Measurements from ENCODE around the gene UNKL.

UNKL gene

DNA sequence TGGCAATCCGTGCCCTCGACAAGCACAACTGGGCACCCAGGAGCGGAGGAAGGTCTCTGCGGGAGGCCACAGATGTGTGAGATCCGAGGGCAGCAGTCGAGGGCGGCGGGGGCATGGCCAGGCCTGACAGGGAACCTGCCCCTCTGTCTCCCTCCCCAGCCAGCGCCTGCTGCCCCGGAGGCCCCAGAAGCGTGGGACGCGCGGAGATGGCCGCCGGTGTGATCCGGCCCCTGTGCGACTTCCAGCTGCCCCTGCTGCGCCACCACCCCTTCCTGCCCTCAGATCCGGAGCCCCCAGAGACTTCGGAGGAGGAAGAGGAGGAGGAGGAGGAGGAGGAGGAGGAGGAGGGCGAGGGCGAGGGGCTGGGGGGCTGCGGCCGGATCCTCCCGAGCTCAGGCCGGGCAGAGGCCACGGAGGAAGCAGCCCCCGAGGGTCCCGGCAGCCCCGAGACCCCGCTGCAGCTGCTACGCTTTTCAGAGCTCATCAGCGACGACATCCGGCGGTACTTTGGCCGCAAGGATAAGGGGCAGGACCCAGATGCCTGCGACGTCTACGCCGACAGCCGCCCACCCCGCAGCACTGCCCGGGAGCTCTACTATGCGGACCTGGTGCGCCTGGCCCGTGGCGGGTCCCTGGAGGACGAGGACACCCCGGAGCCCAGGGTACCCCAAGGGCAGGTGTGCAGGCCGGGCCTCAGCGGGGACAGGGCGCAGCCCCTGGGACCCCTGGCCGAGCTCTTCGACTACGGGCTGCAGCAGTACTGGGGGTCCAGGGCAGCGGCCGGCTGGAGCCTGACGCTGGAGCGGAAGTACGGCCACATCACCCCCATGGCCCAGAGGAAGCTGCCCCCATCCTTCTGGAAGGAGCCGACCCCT, 18.1 kb upstream of the UNKL start:
- in situ Hi-C loops (cut with HindIII; ENCODE audit: low sequenced_read_pairs), result no loop called here

GRCh38 chr16:1431497-1432270, 17.2 kb upstream of the UNKL start:
- in situ Hi-C loops (cut with HindIII; ENCODE audit: low sequenced_read_pairs), result no loop called here

- in situ Hi-C loops (cut with HindIII; ENCODE audit: low sequenced_read_pairs), result no loop called here
Observed at GRCh38 chr16:1430759-1431496, 16.4 kb upstream of the UNKL start, which contains the start of gene PERCC1. Gene PERCC1 (plus strand): TSS chr16:1431078. CDS start chr16:1432594, 1,516 bp downstream.

DNA sequence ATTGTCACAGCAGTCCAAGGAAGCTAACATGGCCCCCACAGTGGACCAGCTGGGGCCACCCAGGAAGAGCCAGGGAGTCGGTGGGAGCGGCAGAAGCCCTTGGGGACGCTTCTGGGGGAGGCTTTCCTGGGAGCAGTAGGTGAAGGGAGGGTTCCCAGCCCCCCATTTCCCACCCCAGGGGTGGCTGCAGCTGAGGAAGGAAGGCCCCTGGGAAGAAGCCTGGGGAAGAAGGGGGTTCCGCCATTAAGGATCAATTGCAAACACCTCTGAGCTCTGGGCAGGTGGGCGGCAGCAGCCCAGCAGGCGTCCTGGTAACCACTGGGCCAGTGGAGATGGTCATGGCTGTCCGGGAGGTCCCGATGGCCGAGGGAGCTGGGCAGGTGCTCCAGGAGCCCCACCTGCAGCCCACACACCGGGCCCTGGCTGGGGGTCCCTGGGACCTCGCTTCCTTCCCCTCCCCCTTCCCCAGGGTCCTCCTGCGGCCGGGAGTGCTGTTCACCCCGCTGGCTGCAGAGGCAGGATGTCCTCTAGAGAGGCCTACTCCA, 15.8 kb upstream of the UNKL start:
- in situ Hi-C loops (cut with HindIII; ENCODE audit: low sequenced_read_pairs), result no loop called here

GRCh38 chr16:1429631-1430030, 15.1 kb upstream of the UNKL start:
- in situ Hi-C loops (cut with HindIII; ENCODE audit: low sequenced_read_pairs), result no loop called here

DNA sequence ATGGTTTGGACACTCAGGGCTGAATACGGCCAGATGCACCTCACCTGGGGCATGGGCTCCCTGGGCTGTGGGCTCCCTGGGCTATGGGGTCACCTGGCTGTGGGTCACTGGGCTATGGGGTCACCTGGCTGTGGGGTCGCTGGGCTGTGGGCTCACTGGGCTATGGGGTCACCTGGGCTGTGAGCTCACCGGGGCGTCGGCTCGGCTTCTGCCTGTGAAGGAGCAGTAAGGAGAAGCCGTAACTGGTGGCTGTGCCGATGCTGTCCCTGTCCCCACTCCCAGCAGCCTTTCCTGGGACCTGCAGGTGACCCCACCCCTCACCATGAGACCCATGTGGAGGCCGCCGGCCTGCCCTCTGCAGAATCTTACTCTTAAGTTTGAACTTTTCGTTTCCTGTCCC, 14.5 kb upstream of the UNKL start:
- in situ Hi-C loops (cut with HindIII; ENCODE audit: low sequenced_read_pairs), result no loop called here

- in situ Hi-C loops (cut with HindIII; ENCODE audit: low sequenced_read_pairs), result no loop called here
Observed at GRCh38 chr16:1428511-1428910, 14.0 kb upstream of the UNKL start.

DNA sequence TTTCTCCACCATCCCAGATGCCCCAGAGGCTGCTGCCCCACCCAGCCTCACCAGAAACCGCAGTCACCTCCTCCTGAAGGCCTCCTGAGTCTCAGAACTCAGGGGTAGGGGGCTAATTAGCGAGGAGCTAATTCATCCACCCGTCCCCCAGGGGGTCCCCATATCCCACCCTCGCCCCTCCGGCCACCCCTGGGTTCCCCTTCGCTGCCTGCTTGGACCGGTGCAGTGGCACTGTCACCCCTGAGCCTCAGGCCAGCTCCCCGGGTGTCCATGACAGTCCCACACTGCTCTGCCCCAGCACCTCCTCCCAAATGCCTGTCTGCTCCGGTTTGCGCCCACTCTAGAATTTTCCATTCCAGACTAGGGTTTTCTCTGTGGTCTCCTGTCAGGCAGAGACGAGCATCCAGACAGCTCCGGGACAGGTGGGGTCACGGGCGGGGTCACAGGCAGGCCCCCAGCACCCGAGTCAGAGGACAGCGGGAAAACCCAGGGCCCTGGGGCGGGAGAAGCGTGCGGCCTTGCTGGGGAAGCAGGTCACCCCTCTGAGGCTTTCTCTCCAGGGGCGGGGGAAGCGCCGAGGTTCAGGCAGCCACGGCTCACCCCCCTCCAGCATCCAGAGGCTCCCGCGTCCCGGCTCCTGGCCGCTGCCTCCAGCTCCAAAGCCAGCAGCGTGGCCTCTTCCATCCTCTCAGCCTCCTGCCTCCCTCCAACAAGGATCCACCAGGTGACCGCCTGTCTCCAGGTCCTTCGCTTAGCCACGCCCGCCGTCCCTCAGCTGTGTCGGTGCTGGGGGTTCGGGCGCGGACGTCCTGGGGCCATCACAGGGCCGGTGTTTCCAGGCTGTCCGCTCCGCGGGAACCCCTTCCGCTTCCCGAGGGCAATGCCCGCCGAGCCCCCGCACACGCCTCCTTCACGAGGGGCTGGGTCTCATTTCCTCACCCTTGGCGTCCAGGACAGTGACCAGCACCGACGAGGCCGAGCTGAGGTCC, 13.3 kb upstream of the UNKL start:
- in situ Hi-C loops (cut with HindIII; ENCODE audit: low sequenced_read_pairs), result no loop called here

DNA sequence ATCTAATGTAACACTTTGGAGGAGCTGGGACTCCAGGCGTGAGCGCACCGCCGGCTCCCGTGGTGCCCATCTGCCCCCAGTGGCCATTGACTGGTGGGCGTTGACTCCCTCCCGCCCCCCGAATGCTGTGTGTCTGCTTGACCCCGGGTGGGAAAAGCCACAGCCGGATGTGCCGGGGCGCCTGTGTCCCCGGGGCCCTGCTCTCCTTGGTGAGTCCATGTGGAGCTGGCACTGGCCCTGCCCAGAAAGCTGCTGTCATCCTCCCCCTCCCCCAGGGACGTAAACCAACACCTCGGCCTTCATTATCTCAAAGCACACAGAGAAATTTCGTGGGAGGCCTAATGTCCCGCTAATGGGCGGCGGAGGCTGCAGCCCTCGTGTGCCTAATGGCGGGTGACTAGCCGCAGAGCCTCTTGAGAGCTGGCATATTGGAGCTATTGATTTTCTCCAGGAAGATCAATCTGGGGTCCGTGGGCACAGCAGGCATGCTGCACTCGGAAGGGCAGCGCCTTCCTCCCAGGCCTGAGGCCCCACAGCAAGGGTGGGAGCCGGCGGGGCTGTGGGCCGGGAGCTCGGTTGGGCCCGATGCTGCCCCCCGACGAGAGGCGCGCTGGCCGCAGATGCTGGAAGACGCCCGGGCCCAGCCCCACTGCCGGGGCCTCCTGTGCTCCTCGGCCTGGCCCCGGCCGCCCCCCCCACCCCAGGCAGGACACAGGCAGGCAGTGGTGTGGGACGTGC, 12.4 kb upstream of the UNKL start:
- in situ Hi-C loops (cut with HindIII; ENCODE audit: low sequenced_read_pairs), result no loop called here

- in situ Hi-C loops (cut with HindIII; ENCODE audit: low sequenced_read_pairs), result no loop called here
Observed at GRCh38 chr16:1425616-1426370, 11.3 kb upstream of the UNKL start.

- in situ Hi-C loops (cut with HindIII; ENCODE audit: low sequenced_read_pairs), result no loop called here
Observed at GRCh38 chr16:1424028-1424427, 9.5 kb upstream of the UNKL start.

DNA sequence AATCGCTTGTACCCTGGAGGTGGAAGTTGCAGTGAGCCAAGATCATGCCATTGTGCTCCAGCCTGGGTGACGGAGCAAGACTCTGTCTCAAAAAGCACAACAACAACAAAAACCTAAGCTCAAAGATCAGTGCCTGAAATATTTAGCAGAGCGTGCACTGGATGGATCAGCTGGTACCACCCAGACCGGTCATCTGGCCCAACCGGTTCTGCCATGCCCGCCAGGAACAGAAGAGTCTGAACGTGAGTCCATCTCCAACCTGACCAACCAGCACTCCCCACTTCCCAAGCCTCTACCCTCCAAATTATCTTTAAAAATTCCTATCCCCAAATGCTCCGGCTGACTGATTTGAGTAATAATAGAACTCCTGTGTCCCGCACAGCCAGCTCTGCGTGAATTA, 7.6 kb upstream of the UNKL start:
- in situ Hi-C loops (cut with HindIII; ENCODE audit: low sequenced_read_pairs), result no loop called here

GRCh38 chr16:1420111-1420539, 5.6 kb upstream of the UNKL start:
- in situ Hi-C loops (cut with HindIII; ENCODE audit: low sequenced_read_pairs), result no loop called here

GRCh38 chr16:1416521-1416941, 2.0 kb upstream of the UNKL start:
- in situ Hi-C loops (cut with HindIII; ENCODE audit: low sequenced_read_pairs), result no loop called here

DNA sequence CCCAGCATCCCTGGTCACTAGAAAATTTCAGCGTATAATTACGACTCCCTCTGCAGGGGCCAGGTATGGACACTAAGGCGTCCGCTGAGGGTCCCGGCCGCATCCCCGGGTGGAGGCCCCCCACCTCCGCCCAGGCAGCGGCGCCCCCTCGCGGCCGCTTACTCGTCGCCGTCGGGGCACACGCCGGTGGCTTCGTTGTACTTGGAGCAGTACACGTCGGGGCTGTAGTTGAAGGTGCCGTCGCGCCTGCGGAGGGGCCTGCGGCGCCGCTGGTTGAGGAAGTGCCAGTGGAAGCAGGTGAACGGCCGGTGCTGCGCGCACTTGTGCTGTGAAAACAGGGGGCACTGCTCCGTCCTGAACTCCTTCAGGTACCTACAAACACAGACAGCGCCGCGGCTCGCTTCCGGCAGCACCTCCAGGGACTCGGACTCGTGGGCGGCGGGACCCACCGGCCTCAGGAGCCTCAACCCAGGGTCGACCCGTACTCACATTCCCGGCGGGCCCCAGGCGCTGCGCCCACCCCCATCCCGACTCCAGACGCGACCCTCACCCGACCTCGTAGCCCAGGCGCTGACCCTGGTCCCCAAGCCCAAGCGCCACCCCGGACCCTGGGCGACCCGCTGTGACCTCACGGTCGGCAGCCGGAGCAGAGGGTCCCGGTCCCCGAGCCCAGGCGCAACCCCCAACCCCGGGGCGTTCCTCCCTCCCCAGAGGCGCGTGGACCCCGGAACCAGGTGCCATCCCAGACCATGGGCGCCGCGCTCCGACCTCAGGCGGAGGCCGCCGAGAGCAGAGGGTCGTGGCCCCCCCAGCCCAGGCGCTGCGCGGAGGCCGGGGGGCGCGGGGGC, 596 bp downstream of the UNKL start:
- in situ Hi-C loops (cut with HindIII; ENCODE audit: low sequenced_read_pairs), result no loop called here

DNA sequence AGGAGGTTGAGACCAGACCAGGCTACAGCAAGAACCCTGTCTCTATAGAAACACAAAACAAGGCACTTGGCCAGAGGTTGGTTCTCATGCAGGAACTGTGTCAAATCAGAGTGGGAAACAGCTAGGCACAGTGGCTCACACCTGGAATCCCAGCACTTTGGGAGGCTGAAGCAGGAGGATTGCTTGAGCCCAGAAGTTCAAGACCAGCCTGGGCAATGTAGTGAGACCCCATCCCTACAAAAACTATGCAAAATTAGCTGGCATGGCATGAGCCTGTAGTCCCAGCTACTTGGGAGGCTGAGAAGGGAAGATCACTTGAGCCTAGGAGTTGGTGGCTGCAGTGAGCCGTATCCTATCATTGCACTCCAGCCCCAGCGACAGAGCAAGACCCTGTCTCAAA, 1.7 kb downstream of the UNKL start:
- in situ Hi-C loops (cut with HindIII; ENCODE audit: low sequenced_read_pairs), result no loop called here

DNA sequence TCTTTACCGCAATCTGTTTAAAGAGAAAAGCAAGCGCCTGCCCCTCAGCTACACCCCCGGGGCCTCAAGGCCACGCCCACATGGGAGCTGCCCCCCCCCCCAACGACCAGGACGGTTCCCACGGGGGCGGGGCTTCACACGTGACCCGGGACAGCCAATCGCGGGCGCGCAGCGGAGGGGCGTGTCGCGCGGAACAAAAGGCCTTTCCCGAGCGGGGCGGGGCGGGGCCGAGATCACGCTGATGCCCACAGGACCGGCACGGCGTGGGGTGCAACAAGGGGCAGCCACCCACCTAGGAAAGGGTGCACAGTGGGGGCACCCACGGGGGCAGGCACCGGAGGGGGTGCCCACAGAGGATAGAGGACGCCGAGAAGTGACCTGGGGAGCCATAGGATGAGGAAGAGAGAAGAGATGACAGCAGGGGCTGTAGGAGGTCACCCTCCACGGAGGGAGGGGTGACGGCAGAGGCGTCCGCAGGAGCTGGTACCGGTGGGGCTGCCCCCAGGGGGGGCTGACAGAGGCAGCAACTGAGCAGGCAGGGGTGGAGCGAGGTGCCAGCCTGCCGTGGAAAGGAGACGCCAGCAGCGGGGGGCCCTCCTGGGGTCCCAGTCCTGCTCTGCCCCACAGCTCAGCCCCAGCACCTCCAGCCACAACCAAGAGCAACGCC, 6.2 kb downstream of the UNKL start:
- in situ Hi-C loops (cut with HindIII; ENCODE audit: low sequenced_read_pairs), result no loop called here
